Smooth muscle cell of trachea (primary cell): Measurements from ENCODE around the gene CALML3. TPM values are rescaled to one million over a fixed set of nuclear protein-coding genes. Genes with fewer than 3 reads are reported as not detected.

Experiments
- total RNA-seq: library from RNA; depleted of rRNA; stranded (reverse); fragments of >200 nt; gene quantifications from 2 replicates; pipeline ENCODE4 v1.2.1, GENCODE V29; 2014

The CALML3 gene
- not detected in 2 replicates for total RNA-seq

GRCh38 chr10:5524641-5525560, at the start of gene CALML3:
CALML3 (plus strand) TSS chr10:5524961; CDS start chr10:5525086, 125 bp downstream.

GRCh38 chr10:5499493-5500140, 25.1 kb upstream of the CALML3 start, which contains the start of gene CALML5:
CALML5 (minus strand) TSS chr10:5499570; CDS start chr10:5499438, 132 bp downstream.

Other genes starting within 250 kb of the CALML3 start
- not detected in 2 replicates for gene UCN3, start 160.0 kb upstream of the CALML3 start, total RNA-seq
- gene TUBAL3, start 120.1 kb upstream of the CALML3 start, total RNA-seq: not detected in 2 replicates
- 15.2 and 23.0 TPM in 2 replicates for gene NET1, start 112.4 kb upstream of the CALML3 start, total RNA-seq
- not detected in 2 replicates for gene CALML5, start 25.4 kb upstream of the CALML3 start, total RNA-seq
- 11.6 and 13.9 TPM in 2 replicates for gene ASB13, start 141.6 kb downstream of the CALML3 start, total RNA-seq
- 63.3 and 76.1 TPM in 2 replicates for gene TASOR2, start 159.9 kb downstream of the CALML3 start, total RNA-seq